H1 (cell line): ENCODE data around the gene UBAC1. TPM values are rescaled to one million over a fixed set of nuclear protein-coding genes. Genes with fewer than 3 reads are reported as not detected.

Source experiments
- E2F6 ChIP-seq: IDR thresholded peaks from 2 replicates; pipeline ENCODE4 v1.6.1; 2012; ENCODE audit warnings: inconsistent platforms
- HDAC6 ChIP-seq: IDR thresholded peaks from one replicate; pipeline ENCODE4 v1.7.1; 2012; ENCODE audit warnings: low read depth, mild to moderate bottlenecking, inconsistent platforms, low read length, moderate library complexity
- polyA plus RNA-seq, 7 experiments: library from polyadenylated mRNA; depleted of rRNA in 3 of 7; stranded (reverse) in 5 of 7; unstranded in 2 of 7; fragments of >200 nt in 5 of 7; fragments of 200-250 nt in 2 of 7; gene quantifications; 1 replicate in 5 of 7; 2 replicates in 1 of 7; 4 replicates in 1 of 7; pipeline versions ENCODE4 v1.2.1 to v1.2.3, GENCODE V29; 2011 to 2013; ENCODE audit warnings: missing spikeins in 2 of 7, mixed read lengths in 2 of 7
- total RNA-seq: library from RNA; stranded (reverse); fragmentation: NEBNext Ultra II Directional; extraction: Animal tissue kit (Norgen Biotek cat#: 25700); gene quantifications from 2 replicates; pipeline ENCODE4 v1.2.1, GENCODE V29; 2021

The UBAC1 gene
- total and polyA plus RNA-seq, 2 of the 8 experiments (the other 6 are each of a cell fraction or from before 2014, with no cell fraction given), result 59.3 to 85.2 TPM

GRCh38 chr9:135989157-135989556 lies 28.0 kb upstream of the UBAC1 start (continued):
- TF ChIP-seq E2F6, result no peak
- no peak for TF ChIP-seq HDAC6
